ENCODE results near the gene ECM2.

ECM2 gene

GRCh38 chr9:92527291-92527828 lies 8.4 kb downstream of the ECM2 start:
- no peak for DNase-seq

- no peak for DNase-seq
Measured at GRCh38 chr9:92525306-92525705, 10.5 kb downstream of the ECM2 start.

- DNase-seq, result no peak
Measured at GRCh38 chr9:92524881-92525280, 10.9 kb downstream of the ECM2 start.

GRCh38 chr9:92522983-92523970 lies 12.5 kb downstream of the ECM2 start:
- no peak for DNase-seq

- DNase-seq, result no peak
Measured at GRCh38 chr9:92520837-92521236, 15.0 kb downstream of the ECM2 start.

GRCh38 chr9:92518199-92518598 lies 17.6 kb downstream of the ECM2 start:
- no peak for DNase-seq

- DNase-seq, result no peak
Measured at GRCh38 chr9:92517046-92517445, 18.7 kb downstream of the ECM2 start.

GRCh38 chr9:92516521-92516920 lies 19.3 kb downstream of the ECM2 start:
- no peak for DNase-seq

- no peak for DNase-seq
Measured at GRCh38 chr9:92514635-92515034, 21.2 kb downstream of the ECM2 start.

GRCh38 chr9:92513349-92513748 lies 22.4 kb downstream of the ECM2 start:
- DNase-seq, result no peak

GRCh38 chr9:92512622-92513021 lies 23.2 kb downstream of the ECM2 start:
- no peak for DNase-seq

GRCh38 chr9:92510747-92511146 lies 25.0 kb downstream of the ECM2 start:
- no peak for DNase-seq

GRCh38 chr9:92509050-92509449 lies 26.7 kb downstream of the ECM2 start:
- no peak for DNase-seq

GRCh38 chr9:92508018-92508820 lies 27.6 kb downstream of the ECM2 start:
- no peak for DNase-seq

- DNase-seq, result no peak
Measured at GRCh38 chr9:92507496-92507895, 28.3 kb downstream of the ECM2 start.

- DNase-seq, result no peak
Measured at GRCh38 chr9:92507005-92507404, 28.8 kb downstream of the ECM2 start.

- no peak for DNase-seq
Measured at GRCh38 chr9:92506184-92506857, 29.5 kb downstream of the ECM2 start.

- DNase-seq, result no peak
Measured at GRCh38 chr9:92504881-92505280, 30.9 kb downstream of the ECM2 start.

- no peak for DNase-seq
Measured at GRCh38 chr9:92503156-92503555, 32.6 kb downstream of the ECM2 start.

GRCh38 chr9:92501671-92502393 lies 34.0 kb downstream of the ECM2 start:
- DNase-seq, result no peak

- no peak for DNase-seq
Measured at GRCh38 chr9:92500725-92501124, 35.1 kb downstream of the ECM2 start.

GRCh38 chr9:92499701-92500100 lies 36.1 kb downstream of the ECM2 start:
- no peak for DNase-seq
